Measurements from ENCODE around the gene GPHN.

DNA sequence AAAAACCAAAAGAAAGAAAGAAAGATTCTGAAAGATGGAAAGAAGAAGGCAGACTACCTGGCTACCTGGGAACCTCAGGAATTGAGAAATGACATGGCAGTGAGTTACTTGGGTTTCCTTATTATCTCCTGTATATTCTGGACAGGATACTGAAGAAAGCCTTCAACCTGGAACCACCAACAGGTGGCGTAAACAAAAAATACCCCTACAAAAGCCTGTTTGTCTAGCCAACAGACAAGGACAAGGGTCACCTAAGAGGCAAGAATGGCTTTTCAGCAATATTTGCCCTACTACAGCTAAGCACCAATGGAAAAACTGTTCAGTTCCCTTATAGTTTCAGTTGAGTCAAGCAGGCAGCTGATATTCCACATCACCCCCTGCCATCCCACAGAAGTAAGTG, 274.9 kb downstream of the GPHN start:
- no peak for TF ChIP-seq PAX5 (IDR thresholded peaks at IDR 0.05; ENCODE audit: borderline replicate concordance, low read depth, low read length)
- TF ChIP-seq, protein P1, sequence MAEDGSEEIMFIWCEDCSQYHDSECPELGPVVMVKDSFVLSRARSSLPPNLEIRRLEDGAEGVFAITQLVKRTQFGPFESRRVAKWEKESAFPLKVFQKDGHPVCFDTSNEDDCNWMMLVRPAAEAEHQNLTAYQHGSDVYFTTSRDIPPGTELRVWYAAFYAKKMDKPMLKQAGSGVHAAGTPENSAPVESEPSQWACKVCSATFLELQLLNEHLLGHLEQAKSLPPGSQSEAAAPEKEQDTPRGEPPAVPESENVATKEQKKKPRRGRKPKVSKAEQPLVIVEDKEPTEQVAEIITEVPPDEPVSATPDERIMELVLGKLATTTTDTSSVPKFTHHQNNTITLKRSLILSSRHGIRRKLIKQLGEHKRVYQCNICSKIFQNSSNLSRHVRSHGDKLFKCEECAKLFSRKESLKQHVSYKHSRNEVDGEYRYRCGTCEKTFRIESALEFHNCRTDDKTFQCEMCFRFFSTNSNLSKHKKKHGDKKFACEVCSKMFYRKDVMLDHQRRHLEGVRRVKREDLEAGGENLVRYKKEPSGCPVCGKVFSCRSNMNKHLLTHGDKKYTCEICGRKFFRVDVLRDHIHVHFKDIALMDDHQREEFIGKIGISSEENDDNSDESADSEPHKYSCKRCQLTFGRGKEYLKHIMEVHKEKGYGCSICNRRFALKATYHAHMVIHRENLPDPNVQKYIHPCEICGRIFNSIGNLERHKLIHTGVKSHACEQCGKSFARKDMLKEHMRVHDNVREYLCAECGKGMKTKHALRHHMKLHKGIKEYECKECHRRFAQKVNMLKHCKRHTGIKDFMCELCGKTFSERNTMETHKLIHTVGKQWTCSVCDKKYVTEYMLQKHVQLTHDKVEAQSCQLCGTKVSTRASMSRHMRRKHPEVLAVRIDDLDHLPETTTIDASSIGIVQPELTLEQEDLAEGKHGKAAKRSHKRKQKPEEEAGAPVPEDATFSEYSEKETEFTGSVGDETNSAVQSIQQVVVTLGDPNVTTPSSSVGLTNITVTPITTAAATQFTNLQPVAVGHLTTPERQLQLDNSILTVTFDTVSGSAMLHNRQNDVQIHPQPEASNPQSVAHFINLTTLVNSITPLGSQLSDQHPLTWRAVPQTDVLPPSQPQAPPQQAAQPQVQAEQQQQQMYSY (CRISPR knock-in tag; IDR thresholded peaks at IDR 0.05), result no peak
